Upper lobe of right lung (tissue), 1 donor: Measurements from ENCODE around the gene NACC2. TPM values are rescaled to one million over a fixed set of nuclear protein-coding genes. Genes with fewer than 3 reads are reported as not detected.
"Not testable (repeated sequence)": the region's sequence is repeated elsewhere in the genome, so short reads cannot be mapped to it uniquely, and the experiment has no call there.

ENCODE experiments used
- ATAC-seq: fragments of 200-7000 bp; cut with Tn5 transposase; one replicate; pipeline ENCODE4 v1.9.1; 2020; ENCODE audit warnings: mild to moderate bottlenecking, moderate library complexity
- DNase-seq: peaks from one replicate; pipeline ENCODE4 v3.0.0-alpha.2; 2020
- H3K27ac ChIP-seq: fragments of 200-600 bp; one replicate; pipeline ENCODE4 v1.8.0; 2022
- H3K27me3 ChIP-seq: fragments of 200-600 bp; one replicate; pipeline ENCODE4 v1.8.0; 2022; ENCODE audit warnings: mild to moderate bottlenecking
- H3K36me3 ChIP-seq: fragments of 200-600 bp; one replicate; pipeline ENCODE4 v1.8.0; 2022
- H3K4me1 ChIP-seq: fragments of 200-600 bp; one replicate; pipeline ENCODE4 v1.8.0; 2022
- H3K4me3 ChIP-seq: fragments of 200-600 bp; one replicate; pipeline ENCODE4 v1.8.0; 2022; ENCODE audit warnings: mild to moderate bottlenecking
- H3K9me3 ChIP-seq: fragments of 200-600 bp; one replicate; pipeline ENCODE4 v1.8.0; 2022
- CTCF ChIP-seq: fragments of 200-600 bp; IDR thresholded peaks from one replicate; pipeline ENCODE4 v1.8.0; 2022; ENCODE audit warnings: antibody characterized with exemption
- intact Hi-C: fragments of 100-400 bp; cut with DNase I; formaldehyde crosslinking; loops from one replicate; pipeline ENCODE4 v1.11.0; 2022
- total RNA-seq: library from RNA; stranded (reverse); fragmentation: NEBNext Ultra II Directional; extraction: Animal tissue kit (Norgen Biotek cat#: 25700); gene quantifications from one replicate; pipeline ENCODE4 v1.2.1, GENCODE V29; 2021
- donor health status: DM: no; HTN: yes; CAD: no; lungs with severe emphysema.

NACC2 gene
- total RNA-seq, 1 donor from 2014 or later: 33.5 TPM

DNA sequence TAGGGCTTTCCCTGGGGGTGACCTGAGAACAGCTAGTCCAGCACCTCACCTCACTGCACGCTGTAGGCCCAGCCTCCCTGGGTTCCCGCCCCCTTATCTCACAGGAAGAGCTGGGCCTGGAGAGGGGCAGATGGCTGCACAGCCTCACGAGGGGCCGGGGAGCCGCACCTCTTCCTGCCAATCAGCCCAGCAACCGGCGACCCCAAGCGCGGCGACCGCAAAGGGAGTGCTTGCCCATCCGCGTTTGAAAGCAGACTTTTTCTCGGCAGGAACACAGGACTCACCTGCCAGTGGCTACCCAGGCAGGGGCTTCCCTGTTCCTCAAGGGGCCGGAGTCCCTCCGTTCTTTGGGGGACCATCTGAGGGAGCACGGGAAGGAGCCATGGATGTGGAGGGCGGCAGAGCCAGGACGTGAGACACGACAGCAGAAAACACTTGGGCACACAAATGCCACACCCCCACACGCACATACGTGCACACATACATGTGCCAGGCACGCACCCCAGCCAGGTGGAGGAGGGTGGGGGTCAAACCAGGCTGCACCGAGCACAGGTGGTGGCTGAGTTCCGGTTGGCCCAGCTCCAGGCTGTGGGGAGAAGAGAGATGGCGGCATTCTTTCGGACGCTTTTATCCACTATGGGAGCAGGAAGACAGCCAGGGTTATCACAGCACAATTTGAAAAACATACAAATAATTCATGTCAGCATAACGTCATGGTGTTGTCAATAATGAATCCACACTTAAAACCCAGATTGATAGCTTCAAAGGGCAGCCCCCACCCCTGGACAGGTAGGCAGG lies 12.3 kb upstream of the NACC2 start:
- intact Hi-C loops: no loop called here
- Histone ChIP-seq H3K9me3 (no peaks in the 10 kb centered on the region), H3K27me3 (no peaks in the 10 kb centered on the region), H3K36me3 (no peaks in the 10 kb centered on the region), H3K4me1 (peaks cover 52% of the 10 kb centered on the region), H3K27ac (peak overlapping the region; percentile 92), H3K4me3 (no peak overlapping the region)
- no peak for TF ChIP-seq CTCF
- DNase-seq: no peak
- ATAC-seq: no peak

GRCh38 chr9:136105398-136106135 lies 10.5 kb upstream of the NACC2 start:
- H3K27ac ChIP-seq: peak overlapping the region; percentile 92
- TF ChIP-seq CTCF: no peak
- no peak overlapping the region for H3K4me3 ChIP-seq
- DNase-seq (no peak), ATAC-seq (no peak)
- no peaks in the 10 kb centered on the region for H3K27me3 ChIP-seq
- H3K9me3 ChIP-seq: no peaks in the 10 kb centered on the region
- H3K4me1 ChIP-seq: peaks cover 49% of the 10 kb centered on the region
- intact Hi-C loops: no loop called here
- H3K36me3 ChIP-seq: no peaks in the 10 kb centered on the region

- Histone ChIP-seq H3K27ac (no peak overlapping the region), H3K27me3 (no peaks in the 10 kb centered on the region)
- TF ChIP-seq CTCF: no peak
These were observed 9.8 kb upstream of the NACC2 start for GRCh38 chr9:136104916-136105315.

DNA sequence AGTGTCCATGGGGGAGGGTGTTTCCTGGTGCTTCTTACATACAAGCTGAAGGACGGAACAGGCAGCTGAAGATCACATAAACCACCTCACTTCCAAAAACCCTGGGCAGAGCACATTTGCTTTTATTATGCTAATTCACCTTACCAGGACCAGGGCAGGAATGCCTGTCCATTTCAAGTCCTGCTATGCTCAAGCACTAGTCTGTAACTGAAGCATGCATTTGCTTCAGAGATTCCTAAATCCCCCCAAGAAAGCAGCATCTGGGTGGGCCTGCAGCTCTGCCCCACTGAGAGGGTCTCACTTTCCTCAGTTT lies 9.4 kb upstream of the NACC2 start:
- intact Hi-C loops: no loop called here
- DNase-seq (no peak), ATAC-seq (no peak)
- H3K9me3 ChIP-seq: no peaks in the 10 kb centered on the region
- H3K27ac ChIP-seq: no peak overlapping the region
- peaks cover 40% of the 10 kb centered on the region for H3K4me1 ChIP-seq
- H3K36me3 ChIP-seq: no peaks in the 10 kb centered on the region
- TF ChIP-seq CTCF: no peak
- H3K27me3 ChIP-seq: no peaks in the 10 kb centered on the region
- H3K4me3 ChIP-seq: no peak overlapping the region

More at GRCh38 chr9:136104916-136105315, 9.8 kb upstream of the NACC2 start:
- Histone ChIP-seq H3K9me3 (no peaks in the 10 kb centered on the region), H3K4me3 (no peak overlapping the region), H3K4me1 (peaks cover 43% of the 10 kb centered on the region), H3K36me3 (no peaks in the 10 kb centered on the region)
- DNase-seq: no peak
- intact Hi-C loops: no loop called here
- ATAC-seq: no peak

- ATAC-seq (no peak), DNase-seq (no peak)
- H3K27me3 ChIP-seq: no peaks in the 10 kb centered on the region
- peaks cover 38% of the 10 kb centered on the region for H3K4me1 ChIP-seq
- no peak for TF ChIP-seq CTCF
- H3K27ac ChIP-seq: no peak overlapping the region
- H3K9me3 ChIP-seq: no peaks in the 10 kb centered on the region
- no peak overlapping the region for H3K4me3 ChIP-seq
- intact Hi-C loops: no loop called here
- no peaks in the 10 kb centered on the region for H3K36me3 ChIP-seq
These were observed 8.8 kb upstream of the NACC2 start for GRCh38 chr9:136103651-136104487.

DNA sequence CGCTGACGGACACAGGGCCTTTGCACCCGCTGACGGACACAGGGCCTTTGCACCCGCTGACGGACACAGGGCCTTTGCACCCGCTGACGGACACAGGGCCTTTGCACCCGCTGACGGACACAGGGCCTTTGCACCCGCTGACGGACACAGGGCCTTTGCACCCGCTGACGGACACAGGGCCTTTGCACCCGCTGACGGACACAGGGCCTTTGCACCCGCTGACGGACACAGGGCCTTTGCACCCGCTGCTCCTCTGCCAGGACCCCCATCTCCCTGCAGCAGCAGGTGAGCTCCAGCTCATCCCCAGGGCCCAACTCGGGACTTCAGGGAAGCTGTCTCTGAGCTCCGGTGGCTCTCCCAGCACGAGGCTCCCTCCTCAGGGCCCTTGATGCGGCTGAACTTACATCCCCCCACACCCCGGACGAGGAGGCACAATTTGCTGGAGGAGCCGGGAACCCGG lies 6.6 kb upstream of the NACC2 start:
- H3K36me3 ChIP-seq, ATAC-seq, DNase-seq, intact Hi-C loops, H3K9me3 ChIP-seq, H3K4me3 ChIP-seq, H3K27me3 ChIP-seq, H3K27ac ChIP-seq: not testable (repeated sequence)
- H3K4me1 ChIP-seq: peaks cover 20% of the 10 kb centered on the region
